HepG2 (cell line): Measurements from ENCODE around the gene MEX3A. TPM values are rescaled to one million over a fixed set of nuclear protein-coding genes. Genes with fewer than 3 reads are reported as not detected.

Experiments used
- ATRX ChIP-seq: sonication (generic); formaldehyde crosslinking; IDR thresholded peaks from 2 replicates; pipeline ENCODE4 v1.4.0; 2020; ENCODE audit warnings: missing genetic modification reagents, borderline replicate concordance
- DDIT3 ChIP-seq: sonication (generic); formaldehyde crosslinking; IDR thresholded peaks from 2 replicates; pipeline ENCODE4 v1.4.0; 2020; ENCODE audit warnings: mild to moderate bottlenecking, missing genetic modification reagents
- DNMT1 ChIP-seq: sonication (generic); formaldehyde crosslinking; IDR thresholded peaks from 2 replicates; pipeline ENCODE4 v1.5.1; 2020; ENCODE audit warnings: mild to moderate bottlenecking, missing genetic modification reagents
- ETV6 ChIP-seq: sonication (generic); formaldehyde crosslinking; conservative IDR thresholded peaks from 2 replicates; pipeline ENCODE4 v1.4.0; 2020; ENCODE audit warnings: missing genetic modification reagents
- HMG20B ChIP-seq: conservative IDR thresholded peaks from 2 replicates; pipeline ENCODE4 v1.6.1; 2016; ENCODE audit warnings: missing genetic modification reagents, missing compliant biosample characterization
- HMGA1 ChIP-seq: sonication (generic); formaldehyde crosslinking; conservative IDR thresholded peaks from 2 replicates; pipeline ENCODE4 v1.4.0; 2020; ENCODE audit warnings: missing genetic modification reagents
- ISX ChIP-seq: sonication (generic); formaldehyde crosslinking; conservative IDR thresholded peaks from 2 replicates; pipeline ENCODE4 v1.5.0; 2020; ENCODE audit warnings: missing genetic modification reagents
- MED1 ChIP-seq: sonication (generic); formaldehyde crosslinking; IDR thresholded peaks from 2 replicates; pipeline ENCODE4 v1.4.0; 2020; ENCODE audit warnings: missing genetic modification reagents
- PATZ1 ChIP-seq: sonication (generic); formaldehyde crosslinking; IDR thresholded peaks from 2 replicates; pipeline ENCODE4 v1.4.0; 2020; ENCODE audit warnings: missing genetic modification reagents
- POGZ ChIP-seq: sonication (generic); formaldehyde crosslinking; IDR thresholded peaks from 2 replicates; pipeline ENCODE4 v1.4.0; 2020; ENCODE audit warnings: mild to moderate bottlenecking, missing genetic modification reagents
- RARA ChIP-seq: IDR thresholded peaks from 2 replicates; pipeline ENCODE4 v1.6.1; 2016; ENCODE audit warnings: missing genetic modification reagents, missing compliant biosample characterization
- RFX1 ChIP-seq: fragments of 450-650 bp; IDR thresholded peaks from 2 replicates; pipeline ENCODE4 v1.6.1; 2017
- RNF2 ChIP-seq: fragments of 450-650 bp; conservative IDR thresholded peaks from 2 replicates; pipeline ENCODE4 v1.6.1; 2016; ENCODE audit warnings: low read depth
- TBX3 ChIP-seq: fragments of 450-650 bp; IDR thresholded peaks from 2 replicates; pipeline ENCODE4 v1.6.1; 2017; ENCODE audit warnings: antibody characterized with exemption, mild to moderate bottlenecking, inconsistent platforms, borderline replicate concordance
- TEAD2 ChIP-seq: sonication (generic); formaldehyde crosslinking; IDR thresholded peaks from 2 replicates; pipeline ENCODE4 v1.9.0; 2021; ENCODE audit warnings: missing genetic modification reagents
- ZBTB39 ChIP-seq: sonication (generic); formaldehyde crosslinking; IDR thresholded peaks from 2 replicates; pipeline ENCODE4 v1.5.0; 2020; ENCODE audit warnings: missing genetic modification reagents
- ZBTB42 ChIP-seq: sonication (generic); formaldehyde crosslinking; IDR thresholded peaks from 2 replicates; pipeline ENCODE4 v1.5.0; 2020; ENCODE audit warnings: mild to moderate bottlenecking, missing genetic modification reagents
- ZC3H4 ChIP-seq: sonication (generic); formaldehyde crosslinking; IDR thresholded peaks from 2 replicates; pipeline ENCODE4 v1.4.0; 2020; ENCODE audit warnings: missing genetic modification reagents, borderline replicate concordance
- ZIK1 ChIP-seq: sonication (generic); formaldehyde crosslinking; IDR thresholded peaks from 2 replicates; pipeline ENCODE4 v1.5.0; 2020; ENCODE audit warnings: mild to moderate bottlenecking, low read depth, missing genetic modification reagents, borderline replicate concordance
- ZNF224 ChIP-seq: sonication (generic); formaldehyde crosslinking; IDR thresholded peaks from 2 replicates; pipeline ENCODE4 v1.5.0; 2020; ENCODE audit warnings: mild to moderate bottlenecking, missing genetic modification reagents
- ZNF460 ChIP-seq: sonication (generic); formaldehyde crosslinking; IDR thresholded peaks from 2 replicates; pipeline ENCODE4 v1.5.1; 2020; ENCODE audit warnings: missing genetic modification reagents, mild to moderate bottlenecking, borderline replicate concordance
- ZNF569 ChIP-seq: sonication (generic); formaldehyde crosslinking; IDR thresholded peaks from 2 replicates; pipeline ENCODE4 v1.5.0; 2020; ENCODE audit warnings: mild to moderate bottlenecking, missing genetic modification reagents, moderate library complexity, borderline replicate concordance
- ZNF577 ChIP-seq: sonication (generic); formaldehyde crosslinking; IDR thresholded peaks from 2 replicates; pipeline ENCODE4 v1.4.0; 2020; ENCODE audit warnings: mild to moderate bottlenecking, low read depth, missing genetic modification reagents, borderline replicate concordance
- ZNF710 ChIP-seq: sonication (generic); formaldehyde crosslinking; IDR thresholded peaks from 2 replicates; pipeline ENCODE4 v1.5.0; 2020; ENCODE audit warnings: mild to moderate bottlenecking, missing genetic modification reagents, borderline replicate concordance
- ZNF776 ChIP-seq: sonication (generic); formaldehyde crosslinking; IDR thresholded peaks from 2 replicates; pipeline ENCODE4 v1.4.0; 2020; ENCODE audit warnings: mild to moderate bottlenecking, missing genetic modification reagents
- ZSCAN20 ChIP-seq: sonication (generic); formaldehyde crosslinking; IDR thresholded peaks from 2 replicates; pipeline ENCODE4 v1.4.0; 2020; ENCODE audit warnings: missing genetic modification reagents, mild to moderate bottlenecking, borderline replicate concordance
- polyA plus RNA-seq, 8 experiments: library from polyadenylated mRNA; depleted of rRNA in 3 of 8; stranded (reverse) in 7 of 8; unstranded in 1 of 8; fragments of >200 nt; fragmentation: Illumina TruSeq in 4 of 8; extraction: Trizol in 4 of 8; gene quantifications; 2 replicates each; pipeline versions ENCODE4 v1.2.1 to v1.2.3, GENCODE V29; 2011 to 2016; ENCODE audit warnings: low read depth in 4 of 8, missing spikeins in 1 of 8, mixed read lengths in 1 of 8; ENCODE audit not compliant: insufficient read depth in 1 of 8
- total RNA-seq, 5 experiments: library from RNA; depleted of rRNA; stranded (reverse); fragments of >200 nt; fragmentation: Illumina TruSeq; extraction: Trizol; gene quantifications; 2 replicates each; pipeline ENCODE4 v1.2.3, GENCODE V29; 2016; ENCODE audit warnings: low read depth in 1 of 5

MEX3A gene
- total and polyA plus RNA-seq, 2 of the 13 experiments (the other 11 are each of a cell fraction or from before 2014, with no cell fraction given): 7.6 to 9.1 TPM

- TF ChIP-seq ZNF710 (CRISPR knock-in tag): no peak
- no peak for TF ChIP-seq RARA (CRISPR knock-in tag)
- no peak for TF ChIP-seq ZBTB42 (CRISPR knock-in tag)
- TF ChIP-seq PATZ1 (CRISPR knock-in tag): peak; percentile 91
- TF ChIP-seq ETV6 (CRISPR knock-in tag): no peak
- no peak for TF ChIP-seq ZNF776 (CRISPR knock-in tag)
- TF ChIP-seq DNMT1: no peak
- TF ChIP-seq ISX (CRISPR knock-in tag): no peak
- TF ChIP-seq ZBTB39 (CRISPR knock-in tag): no peak
- TF ChIP-seq ZC3H4 (CRISPR knock-in tag): no peak
- no peak for TF ChIP-seq TBX3
- no peak for TF ChIP-seq RNF2
- TF ChIP-seq ZIK1 (CRISPR knock-in tag): no peak
- no peak for TF ChIP-seq TEAD2 (CRISPR knock-in tag)
- no peak for TF ChIP-seq ZNF224 (CRISPR knock-in tag)
- TF ChIP-seq RFX1: no peak
- no peak for TF ChIP-seq ATRX (CRISPR knock-in tag)
- no peak for TF ChIP-seq ZSCAN20
- peak; percentile 31; the same call in 1 of the 2 replicates for TF ChIP-seq POGZ
- TF ChIP-seq HMG20B (CRISPR knock-in tag): no peak
- TF ChIP-seq DDIT3 (CRISPR knock-in tag): no peak
- TF ChIP-seq ZNF569 (CRISPR knock-in tag): no peak
- no peak for TF ChIP-seq ZNF577 (CRISPR knock-in tag)
- TF ChIP-seq HMGA1 (CRISPR knock-in tag): no peak
- TF ChIP-seq MED1: 0 out of 2 replicates have a peak, but pooled peaks have one; percentile 14
- no peak for TF ChIP-seq ZNF460
These were observed at the start of gene MEX3A (continued) for GRCh38 chr1:156082309-156083091.
